ENCODE results near the gene UBFD1. TPM values are rescaled to one million over a fixed set of nuclear protein-coding genes. Genes with fewer than 3 reads are reported as not detected.

UBFD1 gene
- total and polyA plus RNA-seq, 2 donors from 2014 or later: 20.8 to 52.8 TPM

GRCh38 chr16:23578101-23578830 lies 20.7 kb downstream of the UBFD1 start:
- Histone ChIP-seq H3K4me1 (ENCODE audit: control insufficient read depth in 2 of 3, insufficient read depth in 2 of 3, low read depth in 1 of 3, low read length in 3 of 3) (no peaks in the 10 kb centered on the region), H3K27me3 (ENCODE audit: control insufficient read depth, insufficient read depth, low read length) (no peaks in the 10 kb centered on the region), H3K4me3 (ENCODE audit: low read length in 3 of 3) (no peak overlapping the region), H3K36me3 (ENCODE audit: control insufficient read depth in 2 of 3, insufficient read depth in 3 of 3, low read length in 3 of 3) (peaks cover 15 to 38% (median 18%) of the 10 kb centered on the region in 3 donors), H3K27ac (ENCODE audit: low read depth in 2 of 2, low read length in 2 of 2) (no peak overlapping the region), H3K9me3 (ENCODE audit: control insufficient read depth in 2 of 3, insufficient read depth in 1 of 3, low read length in 3 of 3) (no peaks in the 10 kb centered on the region), H3K9ac (ENCODE audit: low read length in 3 of 3) (no peak overlapping the region)
- TF ChIP-seq, protein P1, sequence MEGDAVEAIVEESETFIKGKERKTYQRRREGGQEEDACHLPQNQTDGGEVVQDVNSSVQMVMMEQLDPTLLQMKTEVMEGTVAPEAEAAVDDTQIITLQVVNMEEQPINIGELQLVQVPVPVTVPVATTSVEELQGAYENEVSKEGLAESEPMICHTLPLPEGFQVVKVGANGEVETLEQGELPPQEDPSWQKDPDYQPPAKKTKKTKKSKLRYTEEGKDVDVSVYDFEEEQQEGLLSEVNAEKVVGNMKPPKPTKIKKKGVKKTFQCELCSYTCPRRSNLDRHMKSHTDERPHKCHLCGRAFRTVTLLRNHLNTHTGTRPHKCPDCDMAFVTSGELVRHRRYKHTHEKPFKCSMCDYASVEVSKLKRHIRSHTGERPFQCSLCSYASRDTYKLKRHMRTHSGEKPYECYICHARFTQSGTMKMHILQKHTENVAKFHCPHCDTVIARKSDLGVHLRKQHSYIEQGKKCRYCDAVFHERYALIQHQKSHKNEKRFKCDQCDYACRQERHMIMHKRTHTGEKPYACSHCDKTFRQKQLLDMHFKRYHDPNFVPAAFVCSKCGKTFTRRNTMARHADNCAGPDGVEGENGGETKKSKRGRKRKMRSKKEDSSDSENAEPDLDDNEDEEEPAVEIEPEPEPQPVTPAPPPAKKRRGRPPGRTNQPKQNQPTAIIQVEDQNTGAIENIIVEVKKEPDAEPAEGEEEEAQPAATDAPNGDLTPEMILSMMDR (IDR thresholded peaks at IDR 0.05; ENCODE audit: borderline replicate concordance, extremely low read depth, insufficient read depth): no peak
- DNase-seq (peak in 1 of 5 donors; percentile 11), FAIRE-seq (no peak)
- intact Hi-C loops (cut with DNase I): no loop called here

- H3K27ac ChIP-seq (ENCODE audit: low read depth in 2 of 2, low read length in 2 of 2): no peak overlapping the region
- H3K9me3 ChIP-seq (ENCODE audit: control insufficient read depth in 2 of 3, insufficient read depth in 1 of 3, low read length in 3 of 3): no peaks in the 10 kb centered on the region
- H3K9ac ChIP-seq (ENCODE audit: low read length in 3 of 3): no peak overlapping the region
- intact Hi-C loops (cut with DNase I): no loop called here
- DNase-seq: no peak
- no peak overlapping the region for H3K4me3 ChIP-seq (ENCODE audit: low read length in 3 of 3)
- H3K27me3 ChIP-seq (ENCODE audit: control insufficient read depth, insufficient read depth, low read length): no peaks in the 10 kb centered on the region
- TF ChIP-seq, protein P1 (IDR thresholded peaks at IDR 0.05; ENCODE audit: borderline replicate concordance, extremely low read depth, insufficient read depth): no peak
- no peak for FAIRE-seq
- peaks cover 15 to 40% (median 20%) of the 10 kb centered on the region in 3 donors for H3K36me3 ChIP-seq (ENCODE audit: control insufficient read depth in 2 of 3, insufficient read depth in 3 of 3, low read length in 3 of 3)
- H3K4me1 ChIP-seq (ENCODE audit: control insufficient read depth in 2 of 3, insufficient read depth in 2 of 3, low read depth in 1 of 3, low read length in 3 of 3): no peaks in the 10 kb centered on the region
These were observed 21.8 kb downstream of the UBFD1 start for GRCh38 chr16:23579371-23579770.

DNA sequence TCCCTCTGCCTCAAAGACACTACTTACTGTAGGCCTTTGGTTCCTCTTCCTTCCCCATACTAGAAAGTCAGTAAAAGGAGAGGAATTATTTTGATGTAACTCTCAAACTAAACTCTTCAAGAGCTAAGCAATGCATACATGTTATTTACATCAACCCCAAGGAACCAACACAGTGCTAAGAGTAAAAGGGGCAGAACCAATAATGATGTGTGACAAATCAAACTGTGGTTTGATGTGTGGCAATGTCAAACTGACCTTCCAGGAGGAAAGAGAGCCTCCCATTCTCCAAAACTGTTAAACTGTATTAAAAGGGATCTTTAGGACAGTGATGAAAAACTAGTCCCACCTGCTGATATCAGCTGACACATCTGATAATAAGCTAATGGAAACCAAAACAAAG lies 22.9 kb downstream of the UBFD1 start:
- DNase-seq: no peak
- intact Hi-C loops (cut with DNase I): no loop called here
- Histone ChIP-seq H3K27me3 (ENCODE audit: control insufficient read depth, insufficient read depth, low read length) (no peaks in the 10 kb centered on the region), H3K36me3 (ENCODE audit: control insufficient read depth in 2 of 3, insufficient read depth in 3 of 3, low read length in 3 of 3) (peaks cover 17 to 50% (median 25%) of the 10 kb centered on the region in 3 donors), H3K4me1 (ENCODE audit: control insufficient read depth in 2 of 3, insufficient read depth in 2 of 3, low read depth in 1 of 3, low read length in 3 of 3) (no peaks in the 10 kb centered on the region), H3K27ac (ENCODE audit: low read depth in 2 of 2, low read length in 2 of 2) (no peak overlapping the region), H3K9ac (ENCODE audit: low read length in 3 of 3) (no peak overlapping the region), H3K9me3 (ENCODE audit: control insufficient read depth in 2 of 3, insufficient read depth in 1 of 3, low read length in 3 of 3) (no peaks in the 10 kb centered on the region), H3K4me3 (ENCODE audit: low read length in 3 of 3) (no peak overlapping the region)
- FAIRE-seq: no peak
- TF ChIP-seq, protein P1 (IDR thresholded peaks at IDR 0.05; ENCODE audit: borderline replicate concordance, extremely low read depth, insufficient read depth): no peak

Measured in kidney (tissue), 14 donors.